ENCODE measurements around the gene TMEM219.
A peak's percentile ranks its signal among the peaks of the same experiment; 100 is the strongest.
"Not testable (repeated sequence)": the region's sequence is repeated elsewhere in the genome, so short reads cannot be mapped to it uniquely, and the experiment has no call there.

The TMEM219 gene, protein sequence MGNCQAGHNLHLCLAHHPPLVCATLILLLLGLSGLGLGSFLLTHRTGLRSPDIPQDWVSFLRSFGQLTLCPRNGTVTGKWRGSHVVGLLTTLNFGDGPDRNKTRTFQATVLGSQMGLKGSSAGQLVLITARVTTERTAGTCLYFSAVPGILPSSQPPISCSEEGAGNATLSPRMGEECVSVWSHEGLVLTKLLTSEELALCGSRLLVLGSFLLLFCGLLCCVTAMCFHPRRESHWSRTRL

DNA sequence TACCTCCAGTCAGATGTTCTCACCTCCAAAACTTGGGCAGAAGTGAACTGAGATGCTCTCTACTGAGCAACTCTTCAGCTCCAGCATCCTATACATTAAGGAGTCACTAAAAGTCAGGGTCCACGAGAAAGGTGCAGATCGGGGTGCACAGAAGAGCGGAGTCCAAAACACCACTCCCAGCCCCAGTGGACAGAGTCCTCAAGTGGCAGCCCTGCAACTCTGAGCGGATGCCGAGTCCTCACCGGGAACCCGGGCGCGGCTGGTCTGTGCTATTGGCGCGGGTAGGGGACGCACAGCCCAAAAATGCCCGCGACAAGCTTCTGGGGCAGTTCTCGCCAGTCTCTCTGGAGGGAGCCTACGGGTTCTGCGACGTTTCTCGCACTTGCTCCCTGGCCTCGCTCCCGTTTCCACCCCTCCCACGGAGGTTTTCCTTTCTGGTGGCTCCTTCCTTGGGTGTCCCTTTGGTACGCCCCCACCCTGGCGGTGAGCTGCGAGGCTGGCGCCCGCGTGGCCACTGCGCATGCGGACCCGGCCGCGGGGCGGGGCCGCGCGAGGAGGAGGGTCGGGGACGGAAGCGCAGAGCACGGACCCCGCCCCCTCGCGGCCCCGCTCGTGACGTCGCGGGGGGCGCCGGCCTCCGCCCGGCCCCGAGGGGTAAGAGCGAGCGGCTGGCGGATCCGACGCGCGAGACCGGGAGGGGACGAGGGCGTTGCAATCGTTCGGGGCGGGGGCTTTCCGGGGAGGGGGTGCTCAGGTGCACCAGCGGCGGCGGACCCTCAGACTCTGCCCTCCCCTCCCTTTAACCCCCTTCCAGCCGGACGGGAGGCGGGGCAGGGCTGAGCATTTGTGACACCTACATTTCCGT lies at the start of gene TMEM219:
Gene TMEM219 (plus strand): TSS at position 601 of the 865 bp plus-strand sequence. CDS start 1,065 bp downstream, outside the sequence.
- peak; percentile 99 for DNase-seq (ENCODE audit: low spot score)

DNA sequence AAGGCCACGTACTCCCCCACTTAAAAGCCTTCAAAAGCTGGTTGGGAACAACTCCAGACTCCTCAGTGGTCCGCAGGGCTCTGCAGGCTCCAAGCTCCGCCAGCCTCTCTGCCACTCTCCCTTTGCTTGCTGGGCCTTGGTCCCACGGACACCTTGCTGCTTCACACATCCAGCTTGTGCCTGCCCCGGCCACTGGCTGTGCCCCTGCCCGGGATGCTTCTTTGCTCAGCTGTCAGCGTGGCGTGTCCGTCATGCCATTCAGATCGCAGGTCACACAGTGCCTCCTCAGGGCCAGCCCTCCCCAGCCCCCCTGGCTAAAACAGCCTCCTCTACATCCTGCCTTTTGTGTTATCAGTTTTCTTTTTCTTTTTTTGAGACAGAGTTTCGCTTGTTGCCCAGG lies 49.8 kb upstream of the TMEM219 start:
- no peak for DNase-seq (ENCODE audit: low spot score)

DNA sequence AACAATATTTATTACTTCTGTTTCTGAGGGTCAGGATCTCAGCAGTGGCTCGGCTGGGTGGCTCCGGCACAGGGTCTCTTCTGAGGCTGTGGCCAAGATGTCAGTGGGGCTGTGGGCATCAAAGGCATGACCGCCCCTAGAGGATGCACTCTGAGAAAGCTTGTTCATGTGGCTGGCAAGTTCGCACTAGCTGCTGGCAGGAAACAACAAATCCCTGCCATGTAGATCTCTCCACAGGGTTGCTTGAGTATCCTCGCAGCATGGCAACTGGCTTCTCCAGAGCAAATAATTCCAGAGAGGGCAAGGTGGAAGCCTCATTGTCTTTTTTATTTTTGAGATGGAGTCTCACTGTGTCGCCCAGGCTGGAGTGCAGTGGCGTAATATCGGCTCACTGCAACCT lies 48.4 kb upstream of the TMEM219 start:
- DNase-seq (ENCODE audit: low spot score): no peak

DNA sequence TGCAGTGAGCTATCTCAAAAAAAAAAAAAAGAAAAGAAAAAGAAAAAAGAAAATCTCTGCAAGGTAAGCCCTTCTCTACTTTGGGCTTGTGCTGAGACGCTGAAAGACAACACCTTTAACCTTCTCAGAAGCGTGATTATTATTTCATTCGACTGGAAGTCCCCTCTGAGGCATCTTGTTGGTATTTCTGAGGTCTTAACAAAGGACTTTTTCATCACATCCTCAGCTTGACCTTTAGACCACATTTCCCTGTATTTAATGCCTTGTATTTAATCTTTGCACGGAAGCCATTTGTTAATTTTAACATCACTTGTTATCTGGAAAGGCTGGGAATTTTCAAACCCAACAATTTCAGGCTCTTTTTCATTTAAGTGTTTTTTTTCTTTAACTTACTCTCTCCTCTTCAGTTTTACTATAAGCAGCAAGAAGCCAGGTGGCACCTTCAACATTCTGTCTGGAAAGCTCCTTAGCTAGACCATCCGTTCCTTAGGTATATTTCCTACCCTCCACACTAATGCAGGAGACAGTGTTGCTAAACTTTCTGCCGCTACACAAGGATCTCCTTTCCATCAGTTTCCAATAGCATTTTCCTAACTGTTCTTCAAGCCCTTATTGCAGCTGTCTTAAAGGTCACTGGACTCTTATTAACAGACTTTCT lies 46.2 kb upstream of the TMEM219 start:
- no peak for DNase-seq (ENCODE audit: low spot score)

DNA sequence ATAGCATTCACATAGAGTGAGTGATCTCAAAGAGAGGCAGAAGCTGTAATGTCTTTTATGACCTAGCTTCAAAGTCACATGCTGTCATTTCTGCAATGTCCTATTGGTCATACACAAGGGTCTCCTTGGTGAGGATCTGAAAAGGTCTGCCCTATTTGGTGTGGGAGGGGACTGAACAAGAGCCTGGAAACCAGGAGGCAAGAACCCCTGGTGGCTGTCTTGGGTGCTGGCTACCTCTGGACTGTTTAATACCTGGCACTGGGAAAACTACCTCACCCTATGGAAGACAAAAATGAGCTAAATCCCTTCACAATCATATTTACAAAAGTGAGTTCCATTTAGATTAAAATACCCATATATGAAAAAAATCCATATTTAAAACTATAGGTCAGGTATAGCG lies 44.9 kb upstream of the TMEM219 start:
- DNase-seq (ENCODE audit: low spot score): no peak

DNA sequence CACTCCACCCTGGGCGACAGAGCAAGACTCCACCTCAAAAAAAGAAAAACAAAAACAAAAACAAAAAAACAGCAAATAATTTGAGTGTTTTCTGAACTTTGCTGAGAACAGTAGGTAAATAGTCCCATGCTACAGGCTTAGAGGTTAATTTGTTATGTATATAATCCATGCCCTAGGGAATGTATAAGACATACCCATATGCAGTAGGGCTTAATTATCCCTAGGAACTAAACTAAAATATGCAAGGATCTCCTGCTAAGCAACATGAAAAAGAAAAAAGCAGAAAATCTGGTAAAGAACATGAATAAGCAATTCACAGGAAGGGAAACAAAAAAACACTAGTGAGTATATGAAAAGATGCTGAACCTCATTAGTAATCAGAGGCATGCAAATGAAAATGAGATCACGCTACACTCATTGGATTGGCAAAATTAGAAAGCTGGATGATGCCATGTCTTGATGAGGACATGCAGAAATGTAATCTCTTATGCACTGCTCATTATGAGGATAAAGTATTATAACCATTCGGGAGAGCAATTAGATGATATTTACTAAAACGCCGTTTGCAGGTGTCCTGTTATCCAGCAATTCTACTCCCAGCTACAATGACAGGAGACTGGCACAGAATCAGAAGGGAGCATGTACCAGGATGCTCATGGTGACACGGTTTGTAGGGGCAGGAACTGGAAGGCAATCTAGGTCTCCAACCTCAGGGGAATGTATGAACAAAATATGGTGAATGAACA lies 41.4 kb upstream of the TMEM219 start:
- DNase-seq (ENCODE audit: low spot score): no peak

DNA sequence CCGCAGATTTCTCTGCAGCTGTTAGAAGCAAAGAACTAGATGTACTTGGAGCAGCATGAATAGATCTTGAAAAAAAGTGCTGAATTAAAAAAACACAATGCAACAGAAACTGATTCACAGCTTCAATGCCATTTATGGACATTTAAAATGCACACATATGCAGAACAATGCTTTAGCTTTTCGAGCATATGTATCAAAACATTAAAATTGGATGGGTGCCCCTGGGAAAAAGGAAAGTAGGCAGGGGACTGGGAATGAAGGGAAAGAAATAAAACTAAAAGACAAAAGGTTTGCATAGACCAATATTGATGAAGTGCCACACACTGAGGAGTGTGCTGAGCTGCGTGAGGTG lies 40.9 kb upstream of the TMEM219 start:
- DNase-seq (ENCODE audit: low spot score): no peak

DNA sequence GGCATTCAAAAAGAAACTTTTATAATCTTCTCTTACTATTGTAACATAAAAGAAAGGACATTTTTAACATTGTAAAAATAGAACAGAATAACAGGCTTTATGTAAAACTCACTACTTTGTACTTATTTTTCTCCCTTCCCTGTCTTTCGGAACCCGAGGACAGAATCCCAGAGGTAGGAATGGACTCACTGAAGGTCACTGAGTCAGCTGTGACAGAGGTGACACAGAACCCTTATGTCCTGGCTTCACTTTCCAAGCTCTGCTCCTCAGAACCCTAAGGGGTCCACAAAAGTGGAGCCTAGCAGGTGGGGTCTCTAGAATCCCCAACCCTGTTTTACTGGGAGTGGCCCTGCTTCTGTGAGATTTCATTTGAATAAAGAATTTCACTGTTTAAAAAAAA lies 39.6 kb upstream of the TMEM219 start:
- no peak for DNase-seq (ENCODE audit: low spot score)

DNA sequence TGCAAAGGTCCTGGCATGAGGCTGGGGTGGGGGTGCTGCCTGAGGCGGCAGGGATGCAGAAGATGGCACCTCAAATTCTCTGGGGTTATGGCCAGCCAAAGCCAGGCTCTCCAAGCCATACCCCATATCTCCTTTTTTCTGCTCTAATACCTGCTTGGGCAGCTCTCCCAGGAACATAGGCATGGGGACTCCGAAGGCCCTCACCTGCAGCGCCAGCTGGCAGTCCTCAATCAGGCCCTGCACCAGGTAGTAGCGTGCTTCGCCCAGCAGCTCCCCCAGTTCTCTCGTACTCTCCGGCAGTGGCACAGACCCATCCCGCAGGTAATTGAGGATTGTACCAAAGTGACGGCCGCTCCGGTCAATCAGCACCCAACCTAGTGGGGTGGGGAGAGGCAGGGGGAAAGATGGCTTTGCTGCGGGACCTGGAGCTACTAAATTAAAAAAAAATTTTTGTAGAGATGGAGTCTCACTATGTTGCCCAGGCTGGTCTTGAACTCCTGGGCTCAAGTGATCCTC lies 38.8 kb upstream of the TMEM219 start:
- DNase-seq (ENCODE audit: low spot score): no peak

DNA sequence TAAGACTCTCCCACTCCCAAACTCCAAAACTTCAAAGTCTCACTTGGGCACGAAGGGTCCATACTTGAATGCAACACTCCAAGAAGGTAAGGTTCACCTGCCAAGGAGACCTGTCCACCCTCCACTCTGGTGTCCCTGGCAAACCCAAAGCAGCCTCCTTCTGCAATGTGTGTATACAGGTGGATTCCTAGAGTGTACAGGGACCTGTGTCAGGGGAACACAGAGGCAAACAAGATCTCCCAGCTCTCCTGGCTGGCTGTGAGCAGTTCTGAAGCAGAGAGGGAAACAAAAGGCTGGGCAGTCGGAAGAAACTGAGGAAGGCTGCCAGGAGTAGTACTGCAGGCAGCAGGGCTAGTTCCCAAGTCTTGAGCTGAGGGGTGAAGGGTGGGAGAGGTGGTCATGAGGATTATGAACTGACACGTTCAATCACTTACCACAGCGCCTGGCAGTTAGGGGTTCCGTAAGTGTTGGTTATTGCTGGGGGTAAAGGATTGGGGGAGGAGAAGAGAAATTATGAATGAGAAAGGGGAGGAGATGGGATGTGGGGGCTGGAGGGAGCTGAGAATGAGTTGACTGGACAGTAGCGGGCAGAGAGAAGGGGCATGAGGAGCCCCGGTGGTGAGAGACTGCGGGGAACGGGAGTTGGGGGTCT lies 36.6 kb upstream of the TMEM219 start:
- no peak for DNase-seq (ENCODE audit: low spot score)

DNA sequence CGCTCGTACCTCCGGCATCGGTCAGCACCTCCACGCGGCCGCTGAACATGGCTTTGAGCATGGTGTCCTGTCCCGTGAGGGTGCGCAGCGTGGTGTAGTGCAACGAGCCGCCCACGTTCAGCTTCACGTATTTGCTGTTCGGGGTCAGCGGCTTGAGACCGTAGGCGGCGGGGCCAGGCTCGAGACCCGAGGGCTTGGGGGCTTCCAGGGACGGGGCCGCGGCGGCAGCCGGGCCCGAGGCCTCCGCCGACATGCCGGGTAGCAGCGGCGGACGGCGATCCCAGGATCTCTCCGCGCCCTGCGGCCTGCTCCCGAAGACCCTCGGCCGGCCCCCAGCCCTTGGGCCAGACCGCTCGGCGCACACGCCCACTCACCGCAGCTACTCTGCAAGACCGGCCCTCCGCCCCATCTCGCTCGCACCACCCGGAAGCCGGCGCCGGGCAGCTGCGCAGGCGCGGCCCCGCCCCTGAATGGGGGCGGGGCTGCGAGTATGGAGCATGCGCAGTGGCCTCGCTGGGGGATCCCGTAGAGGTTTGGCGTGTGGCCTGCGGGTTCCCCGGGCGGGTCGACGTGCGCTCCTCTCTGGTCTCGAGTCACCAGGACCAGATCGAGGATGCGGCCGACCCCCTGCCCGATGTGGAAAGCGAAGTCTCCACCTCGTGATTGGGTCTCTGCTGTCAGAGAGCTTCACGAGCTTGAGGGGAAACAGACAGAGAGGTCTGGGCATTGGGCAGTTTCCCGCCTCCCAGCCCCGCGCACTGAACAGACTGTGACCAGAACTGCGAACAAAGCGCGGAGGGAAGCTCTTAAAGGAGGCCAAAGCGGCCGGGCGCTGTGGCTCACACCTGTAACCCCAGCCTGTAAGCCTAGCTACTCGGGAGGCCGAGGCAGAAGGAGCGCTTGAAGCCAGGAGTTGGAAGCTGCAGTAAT lies 35.8 kb upstream of the TMEM219 start, which contains the start of gene KCTD13:
Gene KCTD13 (minus strand): TSS at position 446 of the 930 bp plus-strand sequence. CDS start 193 bp downstream, at position 253.
- peak; percentile 100 for DNase-seq (ENCODE audit: low spot score)

DNA sequence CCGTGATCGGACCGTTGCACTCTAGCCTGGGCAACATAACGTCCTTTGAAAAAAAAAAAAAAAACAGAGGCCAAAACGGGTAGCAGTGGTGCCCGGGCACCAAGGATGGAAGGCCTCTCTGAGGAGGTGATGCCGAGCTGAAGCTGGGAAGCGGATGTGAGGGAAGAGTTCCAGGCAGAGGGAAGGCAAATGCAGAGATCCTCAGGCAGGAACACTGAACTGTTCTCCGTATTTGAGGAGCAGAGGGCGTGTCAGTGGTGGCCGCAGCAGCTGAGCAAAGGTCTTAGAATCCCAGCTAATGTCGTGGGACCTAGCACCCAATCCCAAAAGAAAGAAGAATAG lies 35.2 kb upstream of the TMEM219 start:
- DNase-seq (ENCODE audit: low spot score): peak; percentile 53

DNA sequence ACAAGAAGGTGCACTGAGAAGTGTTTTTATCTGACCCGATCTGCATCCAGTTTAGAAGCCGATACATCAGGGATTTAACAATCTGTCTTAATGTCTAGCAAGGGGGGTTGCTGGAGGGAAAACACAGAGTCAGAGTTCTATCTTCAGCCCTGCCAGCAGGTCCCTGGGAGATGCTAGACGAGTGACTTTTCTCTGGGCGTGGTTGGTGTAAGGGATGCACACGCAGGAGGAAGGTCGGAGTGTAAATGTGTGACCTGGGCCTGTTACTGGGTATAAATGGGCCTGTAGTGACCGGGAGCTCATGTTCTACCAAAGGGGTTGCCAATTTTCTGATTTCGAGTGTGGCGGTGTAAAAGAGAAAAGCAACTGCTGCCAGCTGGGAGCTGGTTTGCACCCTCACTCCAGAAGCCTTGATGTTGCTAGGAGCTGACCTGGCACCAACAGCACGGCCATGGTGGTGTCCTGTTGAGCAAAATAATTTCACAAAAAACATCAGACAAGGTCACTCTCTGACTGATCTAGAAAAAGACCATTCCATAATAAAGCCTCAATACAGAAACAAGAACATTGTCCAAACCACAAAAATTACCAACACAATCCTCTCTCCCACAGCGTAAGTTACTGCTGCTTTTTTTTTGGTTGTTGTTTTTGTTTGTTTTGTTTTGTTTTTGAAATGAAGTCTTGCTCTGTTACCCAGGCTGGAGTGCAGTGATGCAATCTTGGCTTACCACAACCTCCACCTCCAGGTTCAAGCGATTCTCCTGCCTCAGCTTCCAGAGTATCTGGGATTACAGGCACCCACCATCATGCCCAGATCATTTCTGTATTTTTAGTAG lies 34.6 kb upstream of the TMEM219 start:
- DNase-seq (ENCODE audit: low spot score): no peak

DNA sequence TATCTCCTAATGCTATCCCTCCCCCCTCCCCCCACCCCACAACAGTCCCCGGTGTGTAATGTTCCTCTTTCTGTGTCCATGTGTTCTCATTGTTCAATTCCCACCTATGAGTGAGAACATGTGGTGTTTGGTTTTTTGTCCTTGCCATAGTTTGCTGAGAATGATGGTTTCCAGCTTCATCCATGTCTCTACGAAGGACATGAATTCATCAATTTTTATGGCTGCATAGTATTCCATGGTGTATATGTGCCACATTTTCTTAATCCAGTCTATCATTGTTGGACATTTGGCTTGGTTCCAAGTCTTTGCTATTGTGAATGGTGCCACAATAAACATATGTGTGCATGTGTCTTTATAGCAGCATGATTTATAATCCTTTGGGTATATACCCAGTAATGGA lies 30.1 kb upstream of the TMEM219 start:
- not testable (repeated sequence) for DNase-seq (ENCODE audit: low spot score)

DNA sequence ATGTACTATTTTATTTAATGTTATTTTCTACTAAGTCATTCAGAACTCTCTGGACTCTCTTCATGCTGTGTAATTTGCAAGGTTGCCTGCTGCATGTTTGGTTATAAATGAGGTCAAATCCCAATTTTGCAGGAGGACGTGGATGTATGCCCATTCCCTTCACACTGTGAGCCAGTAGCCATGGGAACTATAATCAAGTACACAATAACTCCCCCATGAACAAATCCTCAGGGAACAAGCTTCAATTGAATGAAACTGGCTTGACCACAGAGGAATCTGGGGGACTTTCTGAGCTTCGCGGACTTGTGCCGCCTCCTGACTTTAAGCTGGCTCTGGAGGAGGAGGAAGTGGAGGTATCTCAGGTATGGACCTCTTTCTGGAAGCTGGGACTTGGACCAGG lies 21.2 kb upstream of the TMEM219 start:
- no peak for DNase-seq (ENCODE audit: low spot score)

DNA sequence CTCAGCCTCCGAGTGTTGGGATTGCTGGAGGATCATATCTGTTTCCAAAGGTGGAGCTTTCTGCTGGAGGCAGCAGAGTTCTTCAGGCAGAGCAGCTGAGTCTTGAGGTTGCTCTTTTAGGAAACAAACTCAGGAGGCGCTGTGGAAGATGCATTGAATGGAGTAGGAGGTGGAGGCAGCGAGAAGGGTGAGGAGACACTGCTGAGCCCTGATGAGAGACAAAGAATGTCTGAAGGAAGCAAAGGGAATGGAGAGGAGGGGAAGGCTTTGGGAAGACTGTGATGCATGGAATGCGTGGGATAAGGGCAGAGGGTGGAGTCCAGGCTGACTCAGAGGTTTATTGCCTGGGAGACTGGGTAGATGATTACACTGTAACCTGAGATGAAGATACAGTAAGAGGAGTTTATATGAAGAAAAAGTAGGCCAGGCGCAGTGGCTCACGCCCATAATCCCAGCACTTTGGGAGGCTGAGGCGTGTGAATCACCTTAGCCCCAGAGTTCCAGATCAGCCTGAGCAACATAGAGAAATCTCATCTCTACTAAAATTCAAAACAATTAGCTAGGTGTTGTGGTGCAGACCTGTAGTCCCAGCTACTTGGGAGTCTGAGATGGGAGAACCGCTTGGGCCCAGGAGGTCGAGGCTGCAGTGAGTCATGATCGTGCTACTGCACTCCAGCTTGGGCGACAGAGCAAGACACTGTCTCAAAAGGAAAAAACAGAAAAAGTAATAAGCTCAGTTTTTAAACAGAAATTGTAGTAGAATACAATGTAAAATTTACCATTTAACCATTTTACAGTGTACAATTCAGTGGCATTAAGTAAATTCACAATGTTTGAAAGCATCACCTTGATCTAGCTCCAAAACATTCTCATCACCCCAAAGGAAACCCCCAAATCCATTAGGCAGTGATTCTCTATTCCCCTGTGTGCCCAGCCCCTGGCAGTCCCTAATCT lies 17.8 kb upstream of the TMEM219 start:
- peak; percentile 93 for DNase-seq (ENCODE audit: low spot score)

DNA sequence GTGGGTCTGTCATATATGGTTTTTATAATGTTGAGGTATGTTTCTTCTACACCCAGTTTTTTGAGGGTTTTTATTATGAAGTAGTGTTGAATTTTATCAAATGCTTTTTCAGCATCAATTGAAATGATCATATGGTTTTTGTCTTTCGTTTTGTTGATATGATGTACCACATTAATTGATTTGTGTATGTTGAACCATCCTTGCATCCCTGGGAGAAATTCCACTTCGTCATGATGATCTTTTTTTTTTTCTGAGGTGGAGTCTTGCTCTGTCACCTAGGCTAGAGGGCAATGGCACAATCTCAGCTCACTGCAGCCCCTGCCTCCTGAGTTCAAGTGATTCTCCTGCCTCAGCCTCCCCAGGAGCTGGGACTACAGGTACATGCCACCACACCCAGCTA lies 14.0 kb upstream of the TMEM219 start:
- DNase-seq (ENCODE audit: low spot score): no peak

DNA sequence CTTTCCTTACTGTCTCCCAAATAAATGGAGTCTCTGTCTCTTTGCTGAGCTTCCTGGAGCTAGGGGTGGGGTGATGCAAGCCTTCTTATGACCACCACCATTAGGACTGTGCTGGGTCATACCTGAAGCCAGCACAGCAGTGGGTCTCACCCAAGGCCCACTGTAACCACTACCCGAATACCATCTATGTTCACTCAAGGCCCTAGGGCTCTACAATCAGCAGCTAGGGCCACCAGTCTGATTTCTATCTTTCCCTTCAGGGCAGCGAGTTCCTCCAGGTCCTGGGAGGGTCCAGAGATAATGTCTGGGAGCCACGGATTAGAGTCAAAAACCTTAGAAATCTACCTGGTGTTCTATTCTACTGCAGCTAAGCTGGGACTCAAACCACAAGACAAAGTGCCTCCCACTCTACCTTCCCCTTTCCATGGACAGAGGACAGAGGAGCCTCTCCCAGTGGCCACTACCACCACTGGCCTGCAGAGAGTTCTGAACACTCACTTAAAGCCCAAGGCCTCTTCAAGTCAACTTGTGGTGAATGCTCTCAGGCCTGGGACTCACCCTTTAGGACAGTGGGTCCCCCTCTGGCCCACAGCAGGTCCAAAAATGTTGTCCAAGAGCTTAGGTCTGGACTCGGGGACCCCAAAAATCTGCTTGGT lies 10.9 kb upstream of the TMEM219 start:
- no peak for DNase-seq (ENCODE audit: low spot score)

Measured in GM03348 (cell line).